Large intestine (tissue), 3 donors: Measurements from ENCODE around the gene SNX18. TPM values are rescaled to one million over a fixed set of nuclear protein-coding genes. Genes with fewer than 3 reads are reported as not detected.
"Not testable (repeated sequence)": the region's sequence is repeated elsewhere in the genome, so short reads cannot be mapped to it uniquely, and the experiment has no call there.

Experiments used
- DNase-seq, 2 donors: peaks; one replicate each; pipeline versions ENCODE4 v3.0.0 to v3.0.0-alpha.2; 2013
- H3K27ac ChIP-seq: one replicate; pipeline ENCODE4 v1.5.1; 2013; ENCODE audit warnings: low read length
- H3K27me3 ChIP-seq: 2 replicates; pipeline ENCODE4 v1.6.1; 2013; ENCODE audit warnings: low read length; ENCODE audit not compliant: control insufficient read depth, insufficient read depth
- H3K36me3 ChIP-seq: 2 replicates; pipeline ENCODE4 v1.6.1; 2013; ENCODE audit warnings: low read length; ENCODE audit not compliant: control insufficient read depth, insufficient read depth
- H3K4me1 ChIP-seq: one replicate; pipeline ENCODE4 v1.6.1; 2013; ENCODE audit warnings: low read length; ENCODE audit not compliant: control insufficient read depth, insufficient read depth
- H3K4me3 ChIP-seq: one replicate; pipeline ENCODE4 v1.5.1; 2013; ENCODE audit warnings: low read length
- H3K9me3 ChIP-seq: one replicate; pipeline ENCODE4 v1.6.1; 2013; ENCODE audit warnings: mild to moderate bottlenecking, low read depth, low read length, moderate library complexity; ENCODE audit not compliant: control insufficient read depth
- WGBS: methylation state at CpG from one replicate; pipeline ENCODE4 v1.1.5; 2013; ENCODE audit warnings: low lambda C conversion rate; ENCODE audit not compliant: insufficient coverage; 5-methylcytosine and 5-hydroxymethylcytosine counted together
- polyA plus RNA-seq: library from polyadenylated mRNA; unstranded; fragments of 120-200 nt; gene quantifications from one replicate; pipeline ENCODE4 v1.2.1, GENCODE V29; 2013

The SNX18 gene
- polyA plus RNA-seq, 1 donor: 29.1 TPM

DNA sequence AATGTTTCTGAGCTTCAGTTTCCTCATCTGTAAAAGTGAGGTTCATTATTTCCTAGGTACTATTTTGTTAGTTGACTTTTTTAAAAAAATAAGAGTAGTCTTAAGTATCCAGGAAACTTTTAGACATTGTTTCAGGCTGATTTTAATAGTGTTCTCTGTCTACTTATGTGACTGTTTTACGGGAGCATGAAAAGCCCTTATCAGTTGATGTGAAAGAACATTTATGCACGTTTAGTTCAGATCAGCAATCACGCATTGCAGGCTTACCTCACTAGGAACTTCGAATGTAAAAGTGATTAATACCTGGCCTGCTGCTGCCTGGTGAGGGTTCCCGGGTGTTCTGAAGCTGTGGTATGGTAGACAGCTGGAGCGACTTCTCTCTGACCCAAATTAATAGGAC is 8.1 kb downstream of the SNX18 start:
- H3K9me3 ChIP-seq: no peaks in the 10 kb centered on the region
- peak overlapping the region; percentile 79 for H3K27ac ChIP-seq
- H3K36me3 ChIP-seq: no peaks in the 10 kb centered on the region
- no CpG with 5 or more reads among the region's 6 CpGs for WGBS
- no peak overlapping the region for H3K4me3 ChIP-seq
- H3K4me1 ChIP-seq: peaks cover 32% of the 10 kb centered on the region
- no peak for DNase-seq
- no peaks in the 10 kb centered on the region for H3K27me3 ChIP-seq

DNA sequence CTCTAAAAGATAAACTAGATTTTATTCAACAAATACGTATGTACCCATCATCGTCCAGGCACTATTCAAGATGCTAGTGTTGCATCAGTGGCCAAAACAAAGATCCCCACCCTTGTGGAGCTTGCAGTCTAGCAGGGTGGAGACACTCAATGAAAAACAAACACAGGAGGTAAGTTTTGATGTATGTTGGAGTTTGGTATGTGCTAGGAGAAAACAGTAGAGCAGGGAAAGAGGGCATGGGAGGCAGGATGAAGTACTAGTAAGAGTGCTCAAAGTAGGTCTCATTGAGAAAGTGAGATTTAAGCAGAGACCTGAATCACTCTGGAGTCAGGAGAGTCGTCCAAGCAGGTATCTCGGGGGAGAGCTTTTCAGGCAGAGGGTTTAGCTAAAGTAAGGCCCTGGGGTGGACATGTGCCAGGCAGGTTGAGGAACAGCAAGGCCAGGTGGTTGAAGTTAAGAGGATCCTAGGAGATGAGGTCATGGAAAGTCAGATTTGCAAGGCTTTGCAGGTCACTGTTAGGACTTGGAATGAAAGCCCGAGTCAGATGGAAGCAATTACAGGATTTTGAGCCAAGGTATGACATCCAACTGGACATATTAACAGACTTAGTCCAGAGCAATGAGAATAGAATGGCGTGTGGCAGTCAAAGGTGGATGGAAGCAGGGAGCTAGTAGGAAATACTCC is 9.2 kb downstream of the SNX18 start:
- H3K27ac ChIP-seq: no peak overlapping the region
- no peaks in the 10 kb centered on the region for H3K9me3 ChIP-seq
- H3K36me3 ChIP-seq: no peaks in the 10 kb centered on the region
- peaks cover 34% of the 10 kb centered on the region for H3K4me1 ChIP-seq
- no peak overlapping the region for H3K4me3 ChIP-seq
- no CpG with 5 or more reads among the region's 6 CpGs for WGBS
- DNase-seq: no peak
- H3K27me3 ChIP-seq: no peaks in the 10 kb centered on the region

DNA sequence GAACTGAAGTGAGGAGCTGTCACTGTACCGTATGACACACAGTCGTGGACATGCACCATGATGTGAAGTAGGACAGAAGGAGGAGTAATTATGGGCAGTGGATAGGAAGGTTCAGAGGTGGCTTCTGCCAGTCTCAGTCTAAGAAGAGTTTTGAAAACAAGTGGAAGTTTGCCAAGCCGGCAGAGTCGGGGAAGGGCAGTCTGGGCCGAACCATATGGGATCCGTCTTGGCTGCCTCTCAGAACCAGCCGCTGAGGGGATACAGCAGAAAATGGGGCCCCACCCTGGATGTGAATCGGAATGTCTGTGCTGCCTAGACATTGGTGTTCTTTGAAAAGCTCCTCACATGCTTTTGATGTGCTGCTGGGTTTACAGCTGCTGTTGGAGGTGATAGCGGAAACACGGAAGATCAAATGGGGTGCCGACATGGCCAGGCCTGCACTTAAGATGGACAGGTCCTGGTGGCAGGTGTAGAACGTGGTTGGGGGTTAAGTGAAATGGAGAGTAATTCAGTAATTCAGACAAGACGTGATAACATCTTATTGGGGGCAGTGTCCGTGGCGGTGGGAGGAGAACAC is 11.2 kb downstream of the SNX18 start:
- Histone ChIP-seq H3K4me1 (peaks cover 40% of the 10 kb centered on the region), H3K27ac (no peak overlapping the region)

DNA sequence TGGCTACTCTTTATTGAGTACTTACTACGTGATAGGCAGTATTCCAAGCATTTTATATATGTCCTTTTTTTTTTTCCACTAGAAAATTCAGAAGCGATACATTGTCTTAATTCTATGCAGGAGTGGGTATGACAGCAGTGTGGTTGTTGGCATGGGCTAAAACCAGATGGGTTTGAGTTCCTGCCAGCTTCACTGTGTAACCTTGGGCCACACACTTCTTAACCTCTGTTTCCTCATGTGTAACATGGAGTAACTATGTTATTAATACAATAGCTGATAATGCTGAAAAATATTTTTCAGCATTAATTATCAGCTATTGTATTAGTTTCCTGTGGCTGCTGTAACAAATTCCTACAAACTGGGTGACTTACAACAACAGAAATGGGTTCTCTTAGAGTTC is 12.0 kb downstream of the SNX18 start:
- Histone ChIP-seq H3K4me3 (no peak overlapping the region), H3K27ac (no peak overlapping the region), H3K36me3 (no peaks in the 10 kb centered on the region), H3K27me3 (no peaks in the 10 kb centered on the region), H3K9me3 (no peaks in the 10 kb centered on the region), H3K4me1 (peaks cover 47% of the 10 kb centered on the region)
- DNase-seq: no peak
- no CpG with 5 or more reads among the region's 2 CpGs for WGBS

More for the DNA sequence above, 11.2 kb downstream of the SNX18 start:
- H3K36me3 ChIP-seq: no peaks in the 10 kb centered on the region
- H3K27me3 ChIP-seq: no peaks in the 10 kb centered on the region
- WGBS: 31% methylated on average over 2 of the region's 15 CpGs
- H3K4me3 ChIP-seq: no peak overlapping the region
- peak in 1 of 2 donors; percentile 59 for DNase-seq
- H3K9me3 ChIP-seq: no peaks in the 10 kb centered on the region

GRCh38 chr5:54531546-54531945 is 14.0 kb downstream of the SNX18 start:
- Histone ChIP-seq H3K4me1 (peaks cover 35% of the 10 kb centered on the region), H3K27ac (no peak overlapping the region), H3K4me3 (no peak overlapping the region), H3K9me3 (no peaks in the 10 kb centered on the region), H3K36me3 (no peaks in the 10 kb centered on the region), H3K27me3 (no peaks in the 10 kb centered on the region)
- WGBS: 55% methylated on average over 5 of the region's 12 CpGs
- peak in 1 of 2 donors; percentile 60 for DNase-seq

DNA sequence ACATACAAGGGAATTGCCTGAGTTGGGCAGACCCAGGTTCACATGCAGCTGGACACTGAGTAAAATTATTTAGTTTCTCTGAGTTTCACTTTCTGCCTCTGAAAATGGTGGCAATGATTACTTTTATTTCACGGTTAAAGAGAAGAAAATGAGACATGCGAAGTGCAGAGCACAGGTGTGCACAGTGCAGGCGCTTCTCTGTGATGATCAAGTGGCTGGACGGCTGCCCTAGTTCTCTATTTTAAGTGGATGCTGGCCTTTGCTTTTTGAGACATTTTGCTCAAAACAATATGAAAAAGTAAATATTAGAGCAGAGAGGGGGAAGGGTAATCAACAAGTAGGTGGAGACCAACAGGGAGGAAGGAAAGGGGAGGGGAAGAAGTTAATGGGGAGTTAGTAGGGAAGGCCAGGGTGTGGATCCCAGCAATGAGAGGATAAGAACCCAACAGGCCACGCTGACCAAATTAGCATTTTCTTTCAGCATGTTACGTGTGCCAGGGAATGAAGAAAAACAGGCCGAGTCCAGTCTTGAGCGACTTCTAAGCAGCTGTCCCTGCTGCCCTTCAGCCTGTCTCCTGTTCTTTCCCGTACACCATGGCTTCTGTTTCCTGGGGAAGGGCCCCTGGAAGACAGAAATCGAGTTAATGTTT is 16.1 kb downstream of the SNX18 start:
- H3K27me3 ChIP-seq: no peaks in the 10 kb centered on the region
- WGBS: 52% methylated on average over 3 of the region's 10 CpGs
- H3K9me3 ChIP-seq: no peaks in the 10 kb centered on the region
- no peaks in the 10 kb centered on the region for H3K36me3 ChIP-seq
- peaks cover 23% of the 10 kb centered on the region for H3K4me1 ChIP-seq
- H3K4me3 ChIP-seq: no peak overlapping the region
- peak overlapping the region; percentile 55 for H3K27ac ChIP-seq
- DNase-seq: peak in 1 of 2 donors; percentile 67

- DNase-seq: peak in 1 of 2 donors; percentile 59
- H3K4me3 ChIP-seq: no peak overlapping the region
- 47% methylated on average over 2 of the region's 4 CpGs for WGBS
- H3K4me1 ChIP-seq: peaks cover 21% of the 10 kb centered on the region
- no peaks in the 10 kb centered on the region for H3K36me3 ChIP-seq
- H3K27ac ChIP-seq: peak overlapping the region; percentile 55
- no peaks in the 10 kb centered on the region for H3K9me3 ChIP-seq
- H3K27me3 ChIP-seq: no peaks in the 10 kb centered on the region
Measured at GRCh38 chr5:54534191-54535004, 16.8 kb downstream of the SNX18 start.

DNA sequence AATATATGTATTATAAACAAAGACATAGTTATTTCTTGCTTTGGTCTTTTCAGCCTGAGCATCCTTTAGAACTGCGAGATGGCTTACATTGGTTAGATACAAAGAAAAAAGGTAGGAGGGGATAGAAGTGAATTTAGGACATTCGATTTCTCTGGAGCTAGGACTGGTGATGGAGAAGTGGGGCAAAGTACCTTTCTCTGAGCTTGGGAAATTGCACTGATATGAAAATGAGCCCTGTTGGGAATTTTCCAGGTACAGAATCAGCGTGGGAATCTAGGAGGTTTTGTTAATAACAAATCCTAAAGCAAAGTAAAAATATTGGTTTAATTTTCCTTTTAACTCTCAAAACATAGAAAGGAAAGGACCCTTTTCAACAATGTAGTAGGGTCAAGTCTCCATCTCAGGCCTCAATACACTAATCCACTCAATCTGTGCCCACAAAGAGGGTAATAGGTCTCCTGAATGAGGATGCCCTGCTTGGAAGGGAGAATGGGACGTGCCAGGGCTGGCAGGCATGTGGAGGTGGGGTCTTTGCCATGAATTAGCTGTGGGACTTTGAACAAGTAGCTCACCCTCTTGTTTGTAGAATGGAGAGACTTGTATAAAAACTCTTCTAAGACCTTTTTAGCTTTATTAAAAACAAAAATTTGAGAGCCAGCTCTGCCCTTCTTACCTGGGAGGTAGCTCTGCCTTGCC is 17.7 kb downstream of the SNX18 start:
- Histone ChIP-seq H3K36me3 (peaks cover 3% of the 10 kb centered on the region), H3K4me3 (no peak overlapping the region), H3K27ac (no peak overlapping the region), H3K9me3 (no peaks in the 10 kb centered on the region), H3K4me1 (peaks cover 21% of the 10 kb centered on the region), H3K27me3 (no peaks in the 10 kb centered on the region)
- no peak for DNase-seq
- 60% methylated on average over 1 of the region's 4 CpGs for WGBS

GRCh38 chr5:54536375-54536774 is 18.8 kb downstream of the SNX18 start:
- H3K9me3 ChIP-seq, H3K36me3 ChIP-seq, H3K27ac ChIP-seq, H3K4me3 ChIP-seq, DNase-seq, H3K27me3 ChIP-seq: not testable (repeated sequence)
- no CpG with 5 or more reads among the region's 6 CpGs for WGBS
- peaks cover 19% of the 10 kb centered on the region for H3K4me1 ChIP-seq

GRCh38 chr5:54536861-54537260 is 19.3 kb downstream of the SNX18 start:
- WGBS: no CpG with 5 or more reads among the region's 4 CpGs

More at GRCh38 chr5:54536861-54537260, 19.3 kb downstream of the SNX18 start:
- H3K4me1 ChIP-seq: peaks cover 19% of the 10 kb centered on the region
- not testable (repeated sequence) for H3K9me3 ChIP-seq, H3K27ac ChIP-seq, H3K36me3 ChIP-seq, H3K27me3 ChIP-seq, H3K4me3 ChIP-seq, DNase-seq
